Mesendoderm (in vitro differentiated cells): ENCODE data around the gene NPLOC4.
"Not testable (repeated sequence)": the region's sequence is repeated elsewhere in the genome, so short reads cannot be mapped to it uniquely, and the experiment has no call there.

ENCODE experiments used
- DNase-seq: peaks from one replicate; pipeline ENCODE4 v3.0.0; 2013
- H2AK5ac ChIP-seq: 2 replicates; pipeline ENCODE4 v1.6.1; 2013; ENCODE audit warnings: low read length, inconsistent platforms
- H2BK120ac ChIP-seq: 2 replicates; pipeline ENCODE4 v1.6.1; 2013; ENCODE audit warnings: low read depth, mild to moderate bottlenecking, low read length, moderate library complexity, mixed read lengths
- H2BK15ac ChIP-seq: replicated peaks from 2 replicates; pipeline ENCODE4 v1.6.1; 2013; ENCODE audit warnings: low read depth, mild to moderate bottlenecking, moderate library complexity
- H2BK5ac ChIP-seq: 2 replicates; pipeline ENCODE4 v1.6.1; 2013; ENCODE audit warnings: low read length, inconsistent platforms
- H3K18ac ChIP-seq: 2 replicates; pipeline ENCODE4 v1.6.1; 2013; ENCODE audit warnings: mild to moderate bottlenecking, low read length, mixed read lengths
- H3K23ac ChIP-seq: one replicate; pipeline ENCODE4 v1.6.1; 2013; ENCODE audit warnings: low read length
- H3K27ac ChIP-seq: 2 replicates; pipeline ENCODE4 v1.5.1; 2013; ENCODE audit warnings: low read depth, mild to moderate bottlenecking, inconsistent platforms, low read length, moderate library complexity
- H3K27me3 ChIP-seq: 2 replicates; pipeline ENCODE4 v1.6.1; 2013; ENCODE audit warnings: low read length, control low read depth, mild to moderate bottlenecking, inconsistent platforms; ENCODE audit not compliant: insufficient read depth, poor library complexity
- H3K36me3 ChIP-seq: 2 replicates; pipeline ENCODE4 v1.6.1; 2013; ENCODE audit warnings: low read length, inconsistent platforms; ENCODE audit not compliant: control insufficient read depth, insufficient read depth
- H3K4ac ChIP-seq: one replicate; pipeline ENCODE4 v1.6.1; 2013; ENCODE audit warnings: low read depth, mild to moderate bottlenecking, low read length, moderate library complexity
- H3K4me1 ChIP-seq: 2 replicates; pipeline ENCODE4 v1.6.1; 2013; ENCODE audit warnings: low read depth, low read length, inconsistent platforms; ENCODE audit not compliant: control insufficient read depth
- H3K4me2 ChIP-seq: 2 replicates; pipeline ENCODE4 v1.6.1; 2013; ENCODE audit warnings: low read length
- H3K4me3 ChIP-seq: 2 replicates; pipeline ENCODE4 v1.5.1; 2013; ENCODE audit warnings: mild to moderate bottlenecking, low read length
- H3K56ac ChIP-seq: one replicate; pipeline ENCODE4 v1.6.1; 2013; ENCODE audit warnings: low read length
- H3K79me1 ChIP-seq: 2 replicates; pipeline ENCODE4 v1.6.1; 2013; ENCODE audit warnings: low read length, inconsistent platforms
- H3K79me2 ChIP-seq: 2 replicates; pipeline ENCODE4 v1.6.1; 2013; ENCODE audit warnings: mild to moderate bottlenecking, low read length; ENCODE audit not compliant: control insufficient read depth, insufficient read depth
- H3K9ac ChIP-seq: 2 replicates; pipeline ENCODE4 v1.6.1; 2013; ENCODE audit warnings: low read length, inconsistent platforms
- H4K5ac ChIP-seq: one replicate; pipeline ENCODE4 v1.6.1; 2013; ENCODE audit warnings: low read length
- H4K8ac ChIP-seq: one replicate; pipeline ENCODE4 v1.6.1; 2013; ENCODE audit warnings: low read depth, mild to moderate bottlenecking, control low read depth, low read length, moderate library complexity
- WGBS: extraction: QIAGEN DNeasy Blood & Tissue Kit; methylation state at CpG from one replicate; pipeline ENCODE4 v1.1.7; 2013; ENCODE audit warnings: low lambda C conversion rate, missing lambda C conversion rate; ENCODE audit not compliant: insufficient coverage; ENCODE audit errors: extremely low coverage; 5-methylcytosine and 5-hydroxymethylcytosine counted together

NPLOC4 gene

GRCh38 chr17:81621494-81622130 is 15.3 kb downstream of the NPLOC4 start:
- Histone ChIP-seq H3K56ac (no peak overlapping the region), H3K4me3 (no peak overlapping the region), H3K18ac (no peak overlapping the region), H3K4me2 (no peak overlapping the region), H2AK5ac (no peak overlapping the region), H3K36me3 (peaks cover 17% of the 10 kb centered on the region), H3K4me1 (no peaks in the 10 kb centered on the region), H2BK15ac (no peak overlapping the region), H3K9ac (no peak overlapping the region), H3K79me2 (peaks cover 6% of the 10 kb centered on the region), H2BK120ac (no peak overlapping the region), H3K4ac (no peak overlapping the region), H4K5ac (no peak overlapping the region), H4K8ac (no peak overlapping the region), H3K27me3 (no peaks in the 10 kb centered on the region), H3K23ac (no peak overlapping the region), H2BK5ac (no peak overlapping the region), H3K27ac (no peak overlapping the region), H3K79me1 (peaks cover 3% of the 10 kb centered on the region)
- no peak for DNase-seq
- no CpG with 5 or more reads among the region's 11 CpGs for WGBS

DNA sequence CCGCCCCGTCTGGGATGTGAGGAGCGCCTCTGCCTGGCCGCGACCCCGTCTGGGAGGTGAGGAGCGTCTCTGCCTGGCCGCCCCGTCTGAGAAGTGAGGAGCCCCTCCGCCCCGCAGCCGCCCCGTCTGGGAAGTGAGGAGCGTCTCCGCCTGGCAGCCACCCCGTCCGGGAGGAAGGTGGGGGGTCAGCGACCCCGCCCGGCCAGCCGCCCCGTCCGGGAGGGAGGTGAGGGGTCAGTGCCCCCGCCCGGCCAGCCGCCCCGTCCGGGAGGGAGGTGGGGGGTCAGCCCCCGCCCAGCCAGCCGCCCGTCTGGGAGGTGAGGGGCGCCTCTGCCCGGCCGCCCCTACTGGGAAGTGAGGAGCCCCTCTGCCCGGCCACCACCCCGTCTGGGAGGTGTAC is 18.6 kb downstream of the NPLOC4 start:
- H3K9ac ChIP-seq, H3K27ac ChIP-seq, H2BK5ac ChIP-seq, H3K56ac ChIP-seq, H4K5ac ChIP-seq, DNase-seq, H3K4me1 ChIP-seq, H3K27me3 ChIP-seq, H3K4me3 ChIP-seq, H3K4ac ChIP-seq, H3K18ac ChIP-seq, H2BK120ac ChIP-seq, H2BK15ac ChIP-seq, H3K4me2 ChIP-seq, H2AK5ac ChIP-seq, H3K23ac ChIP-seq, H4K8ac ChIP-seq: not testable (repeated sequence)
- H3K36me3 ChIP-seq: peaks cover 16% of the 10 kb centered on the region
- H3K79me1 ChIP-seq: peaks cover 10% of the 10 kb centered on the region
- WGBS: no CpG with 5 or more reads among the region's 36 CpGs
- peaks cover 18% of the 10 kb centered on the region for H3K79me2 ChIP-seq

GRCh38 chr17:81616877-81617276 is 20.0 kb downstream of the NPLOC4 start:
- Histone ChIP-seq H3K79me1 (peaks cover 13% of the 10 kb centered on the region), H3K36me3 (peaks cover 15% of the 10 kb centered on the region)

GRCh38 chr17:81615401-81615930 is 21.4 kb downstream of the NPLOC4 start:
- no peak for DNase-seq
- H3K36me3 ChIP-seq: peaks cover 9% of the 10 kb centered on the region
- no peak overlapping the region for H2BK120ac ChIP-seq
- no peaks in the 10 kb centered on the region for H3K27me3 ChIP-seq
- peaks cover 20% of the 10 kb centered on the region for H3K79me2 ChIP-seq
- no peak overlapping the region for H3K56ac ChIP-seq
- no peak overlapping the region for H4K8ac ChIP-seq
- H3K4me2 ChIP-seq: no peak overlapping the region
- H3K4me3 ChIP-seq: no peak overlapping the region
- no peak overlapping the region for H2BK5ac ChIP-seq
- H3K4ac ChIP-seq: no peak overlapping the region
- H2BK15ac ChIP-seq: no peak overlapping the region
- no peaks in the 10 kb centered on the region for H3K4me1 ChIP-seq
- no peak overlapping the region for H3K18ac ChIP-seq
- no peak overlapping the region for H4K5ac ChIP-seq
- peaks cover 13% of the 10 kb centered on the region for H3K79me1 ChIP-seq
- H3K23ac ChIP-seq: no peak overlapping the region
- no peak overlapping the region for H2AK5ac ChIP-seq
- WGBS: no CpG with 5 or more reads among the region's 4 CpGs
- H3K27ac ChIP-seq: no peak overlapping the region
- H3K9ac ChIP-seq: no peak overlapping the region

More at GRCh38 chr17:81616877-81617276, 20.0 kb downstream of the NPLOC4 start:
- WGBS: no CpG with 5 or more reads among the region's 7 CpGs
- H3K79me2 ChIP-seq: peaks cover 20% of the 10 kb centered on the region
- no peak overlapping the region for H2BK120ac ChIP-seq
- no peak overlapping the region for H2AK5ac ChIP-seq
- H4K5ac ChIP-seq: no peak overlapping the region
- no peak overlapping the region for H3K4me2 ChIP-seq
- H3K56ac ChIP-seq: no peak overlapping the region
- DNase-seq: no peak
- H2BK15ac ChIP-seq: no peak overlapping the region
- H3K27me3 ChIP-seq: no peaks in the 10 kb centered on the region
- no peak overlapping the region for H4K8ac ChIP-seq
- H3K4ac ChIP-seq: no peak overlapping the region
- H3K4me1 ChIP-seq: no peaks in the 10 kb centered on the region
- H3K4me3 ChIP-seq: no peak overlapping the region
- H3K27ac ChIP-seq: no peak overlapping the region
- no peak overlapping the region for H3K18ac ChIP-seq
- H2BK5ac ChIP-seq: no peak overlapping the region
- H3K9ac ChIP-seq: no peak overlapping the region
- H3K23ac ChIP-seq: no peak overlapping the region

DNA sequence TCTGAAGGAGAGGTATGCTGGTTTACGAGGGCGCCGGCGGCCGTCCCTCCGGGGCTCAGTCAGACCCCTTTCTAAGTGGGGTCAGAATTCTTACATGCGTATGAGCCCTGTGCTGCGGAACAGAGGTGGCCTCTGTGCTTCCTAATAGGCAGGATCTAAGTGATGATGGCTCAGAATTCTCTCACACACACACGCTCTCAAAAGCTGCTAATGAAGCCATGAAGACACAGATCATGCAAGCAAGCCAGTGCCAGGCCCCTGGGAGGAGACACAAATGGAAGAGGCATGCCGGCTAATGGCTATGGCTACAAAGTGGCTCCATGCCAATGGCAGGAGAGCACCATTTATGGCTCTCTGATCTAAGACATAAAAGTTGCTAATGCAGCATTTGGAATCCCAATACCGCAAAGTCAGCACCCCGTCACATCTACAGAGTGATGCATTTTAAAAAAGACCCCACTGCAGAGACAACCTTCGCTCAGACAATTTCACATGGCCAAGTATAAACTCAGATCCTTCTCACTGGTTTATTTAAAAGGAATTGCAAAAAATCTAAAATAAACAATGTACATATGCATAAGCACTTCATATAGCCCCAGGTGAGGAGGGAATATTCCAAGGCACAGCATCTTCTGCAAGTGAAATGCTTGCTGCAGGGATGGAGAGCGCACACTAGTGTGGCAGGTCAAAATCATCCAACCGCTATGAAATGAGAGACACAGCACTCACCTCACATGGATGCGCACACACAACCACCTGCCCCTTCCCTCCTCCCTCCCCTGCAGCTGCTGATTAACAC is 24.5 kb downstream of the NPLOC4 start:
- Histone ChIP-seq H3K79me2 (peaks cover 23% of the 10 kb centered on the region), H3K23ac (no peak overlapping the region), H3K9ac (no peak overlapping the region), H3K18ac (no peak overlapping the region), H4K8ac (no peak overlapping the region), H3K4me2 (no peak overlapping the region), H2BK120ac (no peak overlapping the region), H2BK5ac (no peak overlapping the region), H3K36me3 (peaks cover 18% of the 10 kb centered on the region), H3K4me3 (no peak overlapping the region), H3K4me1 (no peaks in the 10 kb centered on the region), H3K79me1 (peaks cover 23% of the 10 kb centered on the region), H3K27ac (no peak overlapping the region), H3K27me3 (no peaks in the 10 kb centered on the region), H3K56ac (no peak overlapping the region), H4K5ac (no peak overlapping the region), H2AK5ac (no peak overlapping the region), H3K4ac (no peak overlapping the region), H2BK15ac (no peak overlapping the region)
- no CpG with 5 or more reads among the region's 16 CpGs for WGBS
- no peak for DNase-seq
